K562 (cell line): Measurements from ENCODE around the gene ZDHHC11. TPM values are rescaled to one million over a fixed set of nuclear protein-coding genes. Genes with fewer than 3 reads are reported as not detected.

Source experiments
- ADNP ChIP-seq: fragments of 200-800 bp; sonication (Bioruptor generic); IDR thresholded peaks from 2 replicates; pipeline ENCODE4 v1.6.1; 2016; ENCODE audit warnings: missing genetic modification characterization, missing compliant biosample characterization
- CSDE1 ChIP-seq, 2 experiments: fragments of 450-650 bp; IDR thresholded peaks; 2 replicates each; pipeline ENCODE4 v1.6.1; 2016; ENCODE audit warnings: mild to moderate bottlenecking in 1 of 2
- DDX20 ChIP-seq: fragments of 450-650 bp; IDR thresholded peaks from 2 replicates; pipeline ENCODE4 v1.6.1; 2016; ENCODE audit warnings: missing genetic modification characterization, low read depth, mild to moderate bottlenecking, missing compliant biosample characterization, moderate library complexity
- ETV6 ChIP-seq, 3 experiments: fragments of 150-350 bp in 1 of 3; sonication (generic) in 1 of 3; formaldehyde crosslinking in 1 of 3; IDR thresholded peaks; 2 replicates each; pipeline versions ENCODE4 v1.6.1 to v1.8.0; 2014 to 2022; ENCODE audit warnings: borderline replicate concordance in 2 of 3, low read depth in 2 of 3, antibody characterized with exemption in 1 of 3, low read length in 1 of 3, mild to moderate bottlenecking in 1 of 3, missing genetic modification reagents in 1 of 3
- GABPB1 ChIP-seq: sonication (generic); formaldehyde crosslinking; IDR thresholded peaks from 2 replicates; pipeline ENCODE4 v1.8.0; 2022; ENCODE audit warnings: mild to moderate bottlenecking, missing genetic modification reagents
- HMGN3 ChIP-seq: IDR thresholded peaks from 2 replicates; pipeline ENCODE4 v1.6.1; 2011; ENCODE audit warnings: borderline replicate concordance, low read depth, mild to moderate bottlenecking, mixed read lengths, low read length; ENCODE audit not compliant: insufficient read length; ENCODE audit errors: extremely low read depth
- KDM1A ChIP-seq, 2 experiments: fragments of 450-650 bp; IDR thresholded peaks; 2 replicates each; pipeline ENCODE4 v1.6.1; 2016; ENCODE audit warnings: mild to moderate bottlenecking in 2 of 2
- MCM3 ChIP-seq: fragments of 450-650 bp; IDR thresholded peaks from 2 replicates; pipeline ENCODE4 v1.6.1; 2016
- MTA1 ChIP-seq: fragments of 450-650 bp; IDR thresholded peaks from 2 replicates; pipeline ENCODE4 v1.6.1; 2017; ENCODE audit warnings: borderline replicate concordance
- POLR2A ChIP-seq: fragments of 450-650 bp; conservative IDR thresholded peaks from 2 replicates; pipeline ENCODE4 v1.6.1; 2016
- POLR2H ChIP-seq: IDR thresholded peaks from 2 replicates; pipeline ENCODE4 v1.6.1; 2016; ENCODE audit warnings: missing genetic modification characterization, low read depth, mild to moderate bottlenecking, control low read depth, missing compliant biosample characterization, moderate library complexity
- RBM17 ChIP-seq: fragments of 200-400 bp; formaldehyde crosslinking; IDR thresholded peaks from 2 replicates; pipeline ENCODE4 v1.6.1; 2017; ENCODE audit warnings: low read depth, mild to moderate bottlenecking, low read length, borderline replicate concordance
- RBM25 ChIP-seq: fragments of 200-400 bp; formaldehyde crosslinking; IDR thresholded peaks from 2 replicates; pipeline ENCODE4 v1.6.1; 2018; ENCODE audit warnings: low read length, low read depth, moderate library complexity; ENCODE audit not compliant: severe bottlenecking
- RBM39 ChIP-seq: fragments of 200-400 bp; formaldehyde crosslinking; optimal IDR thresholded peaks from 2 replicates; pipeline ENCODE3; 2018; ENCODE audit warnings: low read depth, low read length
- SNRNP70 ChIP-seq: fragments of 200-400 bp; formaldehyde crosslinking; optimal IDR thresholded peaks from 2 replicates; pipeline ENCODE3; 2017; ENCODE audit warnings: low read depth, low read length
- SRSF3 ChIP-seq: fragments of 200-400 bp; formaldehyde crosslinking; IDR thresholded peaks from 2 replicates; pipeline ENCODE4 v1.6.1; 2016; ENCODE audit warnings: mild to moderate bottlenecking, low read length, moderate library complexity; ENCODE audit not compliant: insufficient read depth
- THRAP3 ChIP-seq: fragments of 450-650 bp; IDR thresholded peaks from 2 replicates; pipeline ENCODE4 v1.6.1; 2016; ENCODE audit warnings: mild to moderate bottlenecking, inconsistent platforms, borderline replicate concordance
- ZNF143 ChIP-seq: sonication (generic); formaldehyde crosslinking; IDR thresholded peaks from 2 replicates; pipeline ENCODE4 v1.9.0; 2022; ENCODE audit warnings: mild to moderate bottlenecking, missing genetic modification reagents
- ZNF3 ChIP-seq: fragments of 250-450 bp; sonication (Bioruptor Pico); IDR thresholded peaks from 2 replicates; pipeline ENCODE4 v1.5.0; 2021; ENCODE audit warnings: mild to moderate bottlenecking, moderate library complexity
- ZNF561 ChIP-seq: fragments of 450-650 bp; formaldehyde crosslinking; conservative IDR thresholded peaks from 2 replicates; pipeline ENCODE4 v1.4.0; 2020; ENCODE audit warnings: mild to moderate bottlenecking, moderate library complexity
- polyA plus RNA-seq, 8 experiments: library from polyadenylated mRNA; depleted of rRNA in 4 of 8; stranded (reverse) in 5 of 8; unstranded in 3 of 8; fragments of >200 nt; fragmentation: Nextera tagmentation in 2 of 8; fragmentation: Illumina TruSeq in 1 of 8; extraction: Ambion mirVana in 2 of 8; extraction: Trizol in 1 of 8; gene quantifications; 2 replicates each; pipeline versions ENCODE4 v1.2.1 to v1.2.3, GENCODE V29; 2011 to 2014; ENCODE audit warnings: inconsistent platforms in 1 of 8, missing spikeins in 1 of 8
- total RNA-seq, 7 experiments: library from RNA; depleted of rRNA in 6 of 7; stranded (reverse); fragments of >200 nt in 6 of 7; fragmentation: Illumina TruSeq in 2 of 7; extraction: Trizol in 2 of 7; gene quantifications; 2 replicates each; pipeline versions ENCODE4 v1.2.1 to v1.2.3, GENCODE V29; 2011 to 2021; ENCODE audit warnings: low replicate concordance in 1 of 7
- TF ChIP-seq, protein P1 (sequence below): fragments of 450-650 bp; formaldehyde crosslinking; IDR thresholded peaks from 2 replicates; pipeline ENCODE4 v1.4.0; 2020; ENCODE audit warnings: mild to moderate bottlenecking, mixed read lengths
- TF ChIP-seq, protein P2 (sequence below): sonication (generic); formaldehyde crosslinking; IDR thresholded peaks from 2 replicates; pipeline ENCODE4 v1.9.0; 2022; ENCODE audit warnings: mild to moderate bottlenecking, missing genetic modification reagents
- TF ChIP-seq, protein P3 (sequence below): fragments of 250-450 bp; sonication (Bioruptor Pico); IDR thresholded peaks from 2 replicates; pipeline ENCODE4 v1.4.0; 2020; ENCODE audit warnings: mild to moderate bottlenecking

Gene ZDHHC11
- total and polyA plus RNA-seq, 9 of the 15 experiments (the other 6 are each of a cell fraction or from before 2014, with no cell fraction given) = 0.07 to 2.3 (median 0.52) TPM

DNA sequence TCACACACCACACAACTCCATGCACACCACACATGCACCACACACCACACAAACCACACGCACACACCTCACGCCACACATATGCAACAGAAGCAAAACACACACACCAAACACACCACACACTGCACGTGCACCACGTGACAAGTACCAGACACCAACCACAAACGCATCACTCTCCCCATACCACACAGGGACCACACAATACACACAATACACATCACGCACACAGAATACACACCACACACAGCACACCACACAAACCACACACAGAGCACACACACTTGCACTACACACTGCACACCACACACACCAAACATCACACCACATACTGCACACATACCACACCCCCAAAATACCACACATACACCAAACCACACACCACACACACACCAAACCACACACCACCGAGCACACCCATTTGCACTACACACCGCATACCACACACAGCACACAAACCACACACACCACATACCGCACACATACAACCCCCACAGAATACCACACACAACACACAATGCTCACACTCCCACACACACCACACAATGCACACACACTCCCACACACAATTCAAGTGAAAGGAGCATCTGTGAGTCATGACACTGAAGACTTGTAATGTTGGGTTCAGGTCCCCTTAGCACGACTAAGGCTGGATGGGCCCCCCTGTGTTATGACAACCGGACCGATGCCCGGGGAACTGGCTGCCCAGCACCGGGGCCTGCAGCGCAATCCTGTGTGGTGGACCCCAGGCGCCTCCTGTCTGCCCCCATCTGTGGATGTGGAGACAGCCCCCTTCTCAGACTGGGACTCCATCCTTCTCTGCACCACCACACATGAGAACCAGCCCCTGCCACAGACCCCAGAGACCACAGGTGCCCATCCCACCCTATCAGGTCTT lies 6.0 kb upstream of the ZDHHC11 start (continued):
- TF ChIP-seq SRSF3 (no peak), MCM3 (no peak), DDX20 (no peak), HMGN3 (peak; percentile 20), ZNF3 (CRISPR knock-in tag) (no peak), RBM17 (no peak), ETV6 (IDR thresholded peaks at IDR 0.05; ENCODE audit: borderline replicate concordance in 1 of 2, low read depth in 2 of 2, low read length in 1 of 2) (no peak), ETV6 (CRISPR knock-in tag; IDR thresholded peaks at IDR 0.05; ENCODE audit: borderline replicate concordance) (no peak), GABPB1 (no peak), MTA1 (no peak), POLR2A (peak; percentile 57), CSDE1 (IDR thresholded peaks at IDR 0.05) (no peak), THRAP3 (no peak), SNRNP70 (no peak), RBM39 (no peak), POLR2H (no peak), KDM1A (IDR thresholded peaks at IDR 0.05) (no peak), RBM25 (no peak), ADNP (tag) (peak; percentile 82), ZNF143 (CRISPR knock-in tag) (no peak), ZNF561 (CRISPR knock-in tag) (no peak)
- TF ChIP-seq, protein P1, sequence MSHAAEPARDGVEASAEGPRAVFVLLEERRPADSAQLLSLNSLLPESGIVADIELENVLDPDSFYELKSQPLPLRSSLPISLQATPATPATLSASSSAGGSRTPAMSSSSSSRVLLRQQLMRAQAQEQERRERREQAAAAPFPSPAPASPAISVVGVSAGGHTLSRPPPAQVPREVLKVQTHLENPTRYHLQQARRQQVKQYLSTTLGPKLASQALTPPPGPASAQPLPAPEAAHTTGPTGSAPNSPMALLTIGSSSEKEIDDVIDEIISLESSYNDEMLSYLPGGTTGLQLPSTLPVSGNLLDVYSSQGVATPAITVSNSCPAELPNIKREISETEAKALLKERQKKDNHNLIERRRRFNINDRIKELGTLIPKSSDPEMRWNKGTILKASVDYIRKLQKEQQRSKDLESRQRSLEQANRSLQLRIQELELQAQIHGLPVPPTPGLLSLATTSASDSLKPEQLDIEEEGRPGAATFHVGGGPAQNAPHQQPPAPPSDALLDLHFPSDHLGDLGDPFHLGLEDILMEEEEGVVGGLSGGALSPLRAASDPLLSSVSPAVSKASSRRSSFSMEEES = no peak
- TF ChIP-seq, protein P2, sequence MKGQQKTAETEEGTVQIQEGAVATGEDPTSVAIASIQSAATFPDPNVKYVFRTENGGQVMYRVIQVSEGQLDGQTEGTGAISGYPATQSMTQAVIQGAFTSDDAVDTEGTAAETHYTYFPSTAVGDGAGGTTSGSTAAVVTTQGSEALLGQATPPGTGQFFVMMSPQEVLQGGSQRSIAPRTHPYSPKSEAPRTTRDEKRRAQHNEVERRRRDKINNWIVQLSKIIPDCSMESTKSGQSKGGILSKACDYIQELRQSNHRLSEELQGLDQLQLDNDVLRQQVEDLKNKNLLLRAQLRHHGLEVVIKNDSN (CRISPR knock-in tag) = peak; percentile 82
- TF ChIP-seq, protein P3, sequence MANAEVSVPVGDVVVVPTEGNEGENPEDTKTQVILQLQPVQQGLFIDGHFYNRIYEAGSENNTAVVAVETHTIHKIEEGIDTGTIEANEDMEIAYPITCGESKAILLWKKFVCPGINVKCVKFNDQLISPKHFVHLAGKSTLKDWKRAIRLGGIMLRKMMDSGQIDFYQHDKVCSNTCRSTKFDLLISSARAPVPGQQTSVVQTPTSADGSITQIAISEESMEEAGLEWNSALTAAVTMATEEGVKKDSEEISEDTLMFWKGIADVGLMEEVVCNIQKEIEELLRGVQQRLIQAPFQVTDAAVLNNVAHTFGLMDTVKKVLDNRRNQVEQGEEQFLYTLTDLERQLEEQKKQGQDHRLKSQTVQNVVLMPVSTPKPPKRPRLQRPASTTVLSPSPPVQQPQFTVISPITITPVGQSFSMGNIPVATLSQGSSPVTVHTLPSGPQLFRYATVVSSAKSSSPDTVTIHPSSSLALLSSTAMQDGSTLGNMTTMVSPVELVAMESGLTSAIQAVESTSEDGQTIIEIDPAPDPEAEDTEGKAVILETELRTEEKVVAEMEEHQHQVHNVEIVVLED = no peak
